OCI-LY1 (cell line): ENCODE measurements around the gene WFDC12.

Experiments used
- H2AFZ ChIP-seq: fragments of 200-600 bp; sonication (generic), shearing (Covaris generic); 2 replicates; pipeline ENCODE4 v1.6.0; 2014; ENCODE audit warnings: antibody characterized with exemption, mild to moderate bottlenecking, low read length
- H3F3A ChIP-seq: fragments of 200-600 bp; sonication (generic), shearing (Covaris generic); 2 replicates; pipeline ENCODE4 v1.6.0; 2014; ENCODE audit warnings: mild to moderate bottlenecking, antibody characterized with exemption, low read length, moderate library complexity; ENCODE audit not compliant: insufficient read depth
- H3K27ac ChIP-seq: fragments of 200-600 bp; sonication (generic); 2 replicates; pipeline ENCODE4 v1.5.1; 2014; ENCODE audit warnings: low read length, mixed run types, mild to moderate bottlenecking, low read depth; ENCODE audit not compliant: poor library complexity, severe bottlenecking
- H3K27me3 ChIP-seq: fragments of 200-600 bp; sonication (generic); 2 replicates; pipeline ENCODE4 v1.6.0; 2014; ENCODE audit warnings: antibody characterized with exemption, mild to moderate bottlenecking, low read length, moderate library complexity; ENCODE audit not compliant: insufficient read depth
- H3K36me3 ChIP-seq: fragments of 200-600 bp; sonication (generic); 2 replicates; pipeline ENCODE4 v1.6.1; 2014; ENCODE audit warnings: mild to moderate bottlenecking, antibody characterized with exemption, low read length, moderate library complexity, mixed read lengths; ENCODE audit not compliant: insufficient read depth
- H3K4me1 ChIP-seq: fragments of 200-600 bp; sonication (generic); 2 replicates; pipeline ENCODE4 v1.5.1; 2014; ENCODE audit warnings: mild to moderate bottlenecking, low read length, moderate library complexity; ENCODE audit not compliant: insufficient read depth, severe bottlenecking
- H3K4me2 ChIP-seq: fragments of 200-600 bp; sonication (generic), shearing (Covaris generic); 2 replicates; pipeline ENCODE4 v1.6.1; 2014; ENCODE audit warnings: low read length
- H3K4me3 ChIP-seq: fragments of 200-600 bp; sonication (generic); 2 replicates; pipeline ENCODE4 v1.5.1; 2014; ENCODE audit warnings: low read length, low read depth, mild to moderate bottlenecking, mixed read lengths; ENCODE audit not compliant: poor library complexity, severe bottlenecking
- H3K79me2 ChIP-seq: fragments of 200-600 bp; shearing (Covaris generic); 2 replicates; pipeline ENCODE4 v1.6.1; 2016; ENCODE audit warnings: mixed run types, low read length, mixed read lengths; ENCODE audit not compliant: insufficient read depth
- H3K9ac ChIP-seq: fragments of 200-600 bp; sonication (generic), shearing (Covaris generic); 2 replicates; pipeline ENCODE4 v1.6.1; 2014; ENCODE audit warnings: mild to moderate bottlenecking, low read length, mixed read lengths
- H3K9me2 ChIP-seq: fragments of 200-600 bp; sonication (generic), shearing (Covaris generic); 2 replicates; pipeline ENCODE4 v1.6.1; 2014; ENCODE audit warnings: low read depth, mild to moderate bottlenecking, low read length, mixed read lengths
- H3K9me3 ChIP-seq: fragments of 200-600 bp; shearing (Covaris generic); 2 replicates; pipeline ENCODE4 v1.6.1; 2014; ENCODE audit warnings: low read length, mixed read lengths
- H4K20me1 ChIP-seq: fragments of 200-600 bp; sonication (generic), shearing (Covaris generic); 2 replicates; pipeline ENCODE4 v1.6.0; 2016; ENCODE audit warnings: mild to moderate bottlenecking, low read length; ENCODE audit not compliant: insufficient read depth
- CTCF ChIP-seq: fragments of 200-600 bp; sonication (generic), shearing (Covaris generic); IDR thresholded peaks from 2 replicates; pipeline ENCODE4 v1.5.1; 2017; ENCODE audit warnings: mild to moderate bottlenecking, antibody characterized with exemption, low read length, moderate library complexity, mixed read lengths
- EZH2 ChIP-seq: fragments of 200-600 bp; sonication (generic), shearing (Covaris generic); IDR thresholded peaks from 2 replicates; pipeline ENCODE4 v1.8.0; 2017; ENCODE audit warnings: borderline replicate concordance, mixed run types, mild to moderate bottlenecking, antibody characterized with exemption, low read length, moderate library complexity, mixed read lengths

WFDC12 gene

GRCh38 chr20:45103072-45103471 lies 21.2 kb downstream of the WFDC12 start:
- H3K9me2 ChIP-seq, result no peaks in the 10 kb centered on the region
- H3K4me2 ChIP-seq, result no peak overlapping the region
- no peaks in the 10 kb centered on the region for H3F3A ChIP-seq
- H3K4me3 ChIP-seq, result no peak overlapping the region
- H3K27ac ChIP-seq, result no peak overlapping the region
- H3K27me3 ChIP-seq, result peaks cover 4% of the 10 kb centered on the region; the same call in 1 of the 2 replicates
- H3K9ac ChIP-seq, result no peak overlapping the region
- H3K79me2 ChIP-seq, result no peaks in the 10 kb centered on the region
- no peaks in the 10 kb centered on the region for H4K20me1 ChIP-seq
- H3K4me1 ChIP-seq, result no peaks in the 10 kb centered on the region
- TF ChIP-seq EZH2 (no peak), CTCF (no peak)
- H3K9me3 ChIP-seq, result no peaks in the 10 kb centered on the region
- H2AFZ ChIP-seq, result no peak overlapping the region
- no peaks in the 10 kb centered on the region for H3K36me3 ChIP-seq

DNA sequence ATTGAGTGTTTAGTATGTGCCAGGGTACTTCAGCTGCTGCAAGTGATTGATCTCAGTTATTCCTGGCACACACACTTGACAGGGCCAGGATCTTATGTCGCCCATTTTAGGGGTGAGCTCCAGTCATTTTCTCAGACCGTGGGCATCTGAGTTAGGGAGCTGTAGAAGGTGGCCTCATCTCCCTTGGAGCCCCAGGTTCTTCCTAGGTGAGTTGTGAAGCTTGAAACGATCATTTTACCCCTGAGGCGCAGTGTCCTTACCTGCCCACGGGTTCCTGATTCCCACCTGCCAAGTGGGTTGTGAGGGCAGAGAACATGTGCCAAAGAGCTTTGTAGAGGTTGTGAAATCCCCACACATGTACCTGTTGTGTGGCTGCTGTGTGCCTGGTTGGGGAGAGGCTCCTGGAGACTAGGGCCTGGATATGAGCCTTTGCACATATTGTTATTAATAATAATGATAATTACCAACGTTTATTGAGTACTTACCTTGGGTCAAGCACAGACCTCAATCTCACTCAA lies 22.9 kb downstream of the WFDC12 start:
- Histone ChIP-seq H3K27me3 (peaks cover 4% of the 10 kb centered on the region; the same call in 1 of the 2 replicates), H3K79me2 (no peaks in the 10 kb centered on the region), H3K36me3 (no peaks in the 10 kb centered on the region), H3F3A (no peaks in the 10 kb centered on the region), H3K9me2 (no peaks in the 10 kb centered on the region), H2AFZ (no peak overlapping the region), H3K9me3 (no peaks in the 10 kb centered on the region), H3K27ac (no peak overlapping the region), H3K4me1 (no peaks in the 10 kb centered on the region), H3K4me3 (no peak overlapping the region), H4K20me1 (no peaks in the 10 kb centered on the region), H3K9ac (no peak overlapping the region), H3K4me2 (no peak overlapping the region; the same call in 1 of the 2 replicates)
- TF ChIP-seq EZH2, result no peak
- TF ChIP-seq CTCF, result no peak

DNA sequence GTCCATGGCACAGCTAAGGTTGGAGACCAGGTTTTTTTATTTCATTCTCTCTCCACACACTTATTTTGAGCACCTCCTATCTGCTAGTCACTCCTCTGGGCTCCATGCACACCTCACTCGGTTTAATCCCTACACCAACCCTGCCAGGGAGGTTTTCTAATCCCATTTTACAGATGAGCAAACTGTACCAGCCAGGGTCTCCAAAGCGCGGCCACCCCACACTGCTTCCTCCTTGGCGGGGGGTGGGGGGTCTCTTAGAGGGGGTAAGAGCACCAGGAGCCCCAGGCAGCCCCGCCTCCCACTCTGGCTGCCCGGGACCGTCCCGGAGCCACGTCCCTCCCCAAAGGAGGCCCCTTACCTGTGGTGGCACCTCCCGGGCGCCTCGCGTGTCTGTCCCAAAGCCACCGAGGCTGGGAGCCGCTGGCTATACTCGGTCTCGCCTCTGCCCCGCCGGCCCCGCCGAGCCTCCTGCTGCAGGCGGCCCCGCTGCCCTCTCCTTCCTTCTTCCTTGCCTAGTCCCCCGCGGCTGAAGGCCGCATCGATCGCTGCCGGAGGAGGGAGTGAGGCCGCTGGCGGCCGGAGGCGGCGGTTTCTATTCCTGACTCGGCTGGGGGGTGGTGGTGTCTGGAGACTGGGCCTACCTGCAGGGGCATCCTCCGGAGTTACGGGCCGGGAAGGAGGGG lies 23.6 kb downstream of the WFDC12 start, which contains the start of gene KCNS1:
TSS of gene KCNS1 (minus strand) at position 565 of the 683 bp plus-strand sequence. CDS start 1,891 bp downstream, outside the sequence.
- TF ChIP-seq EZH2 (no peak), CTCF (no peak)
- Histone ChIP-seq H3K4me2 (no peak within 1 kb of the TSS; the same call in 1 of the 2 replicates), H3K36me3 (no peaks in the 10 kb centered on the region), H3K4me1 (no peaks in the 10 kb centered on the region), H3K9me3 (no peaks in the 10 kb centered on the region), H4K20me1 (no peaks in the 10 kb centered on the region), H2AFZ (no peak within 1 kb of the TSS), H3K27me3 (peaks cover 4% of the 10 kb centered on the region; the same call in 1 of the 2 replicates), H3K27ac (no peak within 1 kb of the TSS), H3K9ac (no peak within 1 kb of the TSS), H3F3A (no peaks in the 10 kb centered on the region), H3K9me2 (no peaks in the 10 kb centered on the region), H3K79me2 (no peaks in the 10 kb centered on the region), H3K4me3 (no peak within 1 kb of the TSS)
